ENCODE measurements around the gene CACNG3. TPM values are rescaled to one million over a fixed set of nuclear protein-coding genes. Genes with fewer than 3 reads are reported as not detected.
"Not testable (repeated sequence)": the region's sequence is repeated elsewhere in the genome, so short reads cannot be mapped to it uniquely, and the experiment has no call there.

The CACNG3 gene
- total RNA-seq, 1 donor from 2014 or later = not detected

DNA sequence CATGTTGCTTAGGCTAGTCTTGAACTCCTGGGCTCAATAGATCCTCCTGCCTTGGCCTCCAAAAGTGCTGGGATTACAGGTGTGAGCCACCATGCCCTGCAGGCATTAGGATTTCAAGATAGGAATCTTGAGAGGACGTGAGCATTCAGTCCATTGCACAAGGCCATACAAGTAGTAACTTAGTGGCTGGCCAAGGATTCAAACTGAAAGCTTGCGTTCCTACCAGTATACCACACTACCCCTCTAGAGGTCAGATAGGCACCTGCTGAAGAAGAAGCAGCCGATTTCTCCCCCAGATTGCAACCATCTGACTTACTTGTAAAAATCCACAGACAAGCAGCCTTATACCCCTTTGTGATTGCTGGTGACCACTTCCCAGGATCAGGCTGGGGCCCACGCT lies 80.9 kb downstream of the CACNG3 start:
- DNase-seq = no peak

DNA sequence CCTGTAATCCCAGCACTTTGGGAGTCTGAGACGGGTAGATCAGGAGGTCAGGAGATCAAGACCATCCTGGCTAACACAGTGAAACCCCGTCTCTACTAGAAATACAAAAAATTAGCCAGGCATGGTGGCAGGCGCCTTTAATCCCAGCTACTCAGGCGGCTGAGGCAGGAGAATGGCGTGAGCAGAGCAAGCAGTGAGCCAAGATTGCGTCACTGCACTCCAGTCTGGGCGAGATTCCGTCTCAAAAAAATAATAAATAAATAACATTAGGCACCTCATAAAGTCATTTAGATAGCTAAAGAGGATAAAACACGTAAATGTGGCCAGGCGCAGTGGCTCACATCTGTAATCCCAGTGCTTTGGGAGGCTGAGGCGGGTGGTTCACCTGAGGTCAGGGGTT lies 87.7 kb downstream of the CACNG3 start:
- DNase-seq = not testable (repeated sequence)

DNA sequence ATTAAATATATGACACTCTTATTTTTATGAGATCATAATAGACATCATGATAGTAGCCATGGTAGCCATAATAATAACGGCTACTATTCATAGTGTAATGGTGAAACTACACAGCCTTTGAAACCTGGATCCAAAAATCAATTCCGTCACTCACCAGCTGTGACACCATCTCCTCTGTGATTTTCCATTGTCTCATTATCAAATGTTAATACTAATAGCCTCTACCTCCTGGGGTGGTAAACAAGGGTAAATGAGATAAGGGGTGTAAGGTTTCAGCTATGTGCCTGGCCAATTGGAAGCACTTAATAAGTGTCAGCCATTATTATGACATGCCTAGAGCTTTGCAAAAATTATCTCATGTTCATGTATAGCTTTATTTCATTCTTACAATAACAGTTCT lies 88.6 kb downstream of the CACNG3 start:
- DNase-seq = no peak

DNA sequence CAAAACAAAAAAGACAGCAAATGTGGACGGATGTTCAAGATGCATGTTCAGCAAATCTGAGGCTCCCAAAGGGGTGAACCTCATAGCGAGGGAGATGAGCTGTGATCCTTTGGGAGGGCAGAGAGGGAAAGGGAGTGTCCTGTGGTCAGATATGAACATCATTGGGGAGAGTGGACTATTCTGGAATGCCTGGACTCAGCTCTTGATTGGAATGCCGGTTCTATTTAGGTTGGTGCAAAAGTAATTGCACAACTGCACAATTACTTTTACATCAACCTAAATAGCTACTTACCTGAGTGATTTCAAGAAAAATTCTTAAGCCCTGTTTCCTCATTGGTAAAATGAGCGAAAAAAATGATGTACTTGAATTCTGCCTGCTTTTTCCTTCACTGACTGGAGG lies 89.6 kb downstream of the CACNG3 start:
- no peak for DNase-seq

DNA sequence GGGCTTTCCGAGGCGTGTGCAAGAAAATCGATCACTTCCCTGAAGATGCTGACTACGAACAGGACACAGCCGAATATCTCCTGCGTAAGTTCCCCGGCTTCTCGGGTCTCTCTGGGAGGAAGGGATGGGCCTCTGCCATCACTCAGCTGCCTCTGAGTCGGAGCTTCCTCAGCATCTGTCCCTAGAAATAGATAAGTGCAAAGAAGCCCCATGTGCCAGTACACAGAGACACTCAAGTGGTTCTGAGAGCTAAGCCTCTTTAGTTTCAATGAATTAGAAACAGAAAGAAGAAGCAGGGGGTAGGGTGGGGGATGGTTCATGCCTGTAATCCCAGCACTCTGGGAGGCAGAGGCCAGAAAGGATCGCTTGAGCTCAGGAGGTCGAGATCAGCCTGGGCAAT lies 90.6 kb downstream of the CACNG3 start:
- DNase-seq = no peak

DNA sequence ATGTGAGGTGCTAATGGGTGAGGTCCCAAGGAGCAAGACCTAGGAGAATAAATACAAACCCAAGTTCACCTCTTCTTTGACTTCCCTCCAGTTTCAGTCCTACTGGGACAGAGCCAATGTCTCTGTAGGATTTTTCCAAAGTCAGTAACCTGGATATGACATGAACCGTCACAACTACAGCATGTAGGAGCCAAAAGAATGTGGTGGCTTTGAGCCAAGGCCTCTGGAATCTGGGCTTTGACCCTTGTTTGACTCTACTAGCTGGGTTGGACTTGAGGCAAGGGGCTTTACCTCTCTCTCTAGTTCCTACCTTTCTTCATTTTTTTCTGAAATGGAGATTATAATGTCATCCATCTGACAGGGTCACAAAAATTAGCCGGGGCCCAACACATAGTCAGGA lies 91.4 kb downstream of the CACNG3 start:
- no peak for DNase-seq

DNA sequence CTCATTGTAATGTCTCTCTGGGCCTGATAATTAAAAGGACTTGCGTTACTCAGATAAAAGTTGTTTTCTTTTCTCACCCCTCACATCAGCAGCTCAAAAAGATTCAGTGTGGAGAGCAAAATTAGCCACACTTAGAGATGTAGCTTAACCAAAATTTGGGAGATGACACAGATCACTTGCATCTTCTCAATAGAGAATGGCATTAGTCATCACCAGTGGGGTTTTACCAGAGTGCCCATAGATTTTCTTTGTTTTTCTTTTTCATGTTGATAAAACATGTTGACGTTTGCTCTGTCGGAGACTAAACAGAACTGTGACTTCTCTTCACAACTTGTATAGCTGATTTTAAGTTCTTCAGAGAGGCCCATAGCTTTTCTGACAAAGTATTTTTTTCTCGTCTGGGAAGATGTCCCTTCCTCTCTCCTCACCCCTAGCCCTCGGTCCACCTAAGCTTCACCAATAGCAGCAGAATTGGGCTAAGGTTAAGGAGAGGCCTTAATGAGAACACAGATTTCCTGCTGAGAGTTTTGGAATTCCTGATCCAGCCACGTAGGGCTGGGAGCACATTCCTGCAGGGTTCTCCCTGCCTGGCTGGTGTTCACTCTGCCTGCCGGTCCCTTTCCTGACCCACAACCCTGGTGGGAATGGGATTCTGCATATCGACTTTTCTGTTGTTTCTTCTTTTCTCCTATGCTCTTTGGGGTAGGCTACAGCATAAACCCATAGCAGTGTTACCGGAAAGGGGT lies 92.6 kb downstream of the CACNG3 start:
- DNase-seq = no peak

DNA sequence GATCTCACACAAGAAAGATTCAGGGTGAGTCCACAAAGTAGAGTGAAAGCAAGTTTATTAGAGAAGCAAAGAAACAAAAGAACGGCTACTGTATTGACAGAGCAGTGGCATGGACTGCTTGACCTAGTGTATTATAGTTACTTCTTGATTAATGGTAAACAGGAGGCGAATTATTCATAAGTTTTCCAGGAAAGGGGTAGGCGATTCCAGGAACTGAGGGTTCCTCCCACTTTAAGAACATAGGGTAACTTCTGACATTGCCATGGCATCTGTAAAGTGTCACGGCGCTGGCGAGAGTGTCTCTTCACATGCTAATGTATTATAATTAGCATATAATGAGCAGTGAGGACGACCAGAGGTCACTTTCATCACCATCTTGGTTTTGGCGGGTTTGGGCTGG lies 93.2 kb downstream of the CACNG3 start:
- DNase-seq = no peak

DNA sequence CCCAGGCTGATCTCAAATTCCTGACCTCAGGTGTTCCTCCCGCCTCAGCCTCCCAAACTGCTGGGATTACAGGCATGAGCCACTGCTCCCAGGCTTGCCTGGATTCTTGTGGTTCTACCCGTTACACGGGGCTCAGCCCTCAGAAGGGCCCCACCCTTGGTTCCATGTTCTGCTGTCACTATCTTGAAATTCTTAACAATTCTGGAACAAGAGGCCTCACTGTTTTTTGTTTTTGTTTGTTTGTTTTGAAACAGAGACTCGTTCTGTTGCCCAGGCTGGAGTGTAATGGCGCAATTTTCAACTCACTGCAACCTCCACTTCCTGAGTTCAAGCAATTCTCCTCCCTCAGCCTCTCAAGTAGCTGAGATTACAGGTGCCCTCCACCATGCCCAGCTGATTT lies 96.6 kb downstream of the CACNG3 start:
- DNase-seq = no peak

DNA sequence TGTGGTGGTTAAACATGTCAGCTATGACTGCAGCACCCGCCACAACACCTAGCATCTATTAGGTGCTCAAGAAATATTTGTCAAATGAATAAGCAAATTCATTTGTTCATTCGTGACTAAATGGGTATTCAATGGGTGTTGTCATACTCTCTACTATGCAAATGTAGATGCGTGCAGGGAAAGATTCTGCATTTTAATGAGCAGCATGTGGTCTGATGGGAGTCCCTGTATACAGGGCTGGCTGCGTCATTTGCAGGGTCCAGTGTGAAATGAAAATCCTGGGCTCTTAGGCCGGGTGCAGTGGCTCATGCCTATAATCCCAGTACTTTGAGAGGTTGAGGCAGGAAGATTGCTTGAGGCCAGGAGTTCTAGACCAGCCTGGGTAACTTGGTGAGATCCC lies 97.5 kb downstream of the CACNG3 start:
- DNase-seq = no peak

DNA sequence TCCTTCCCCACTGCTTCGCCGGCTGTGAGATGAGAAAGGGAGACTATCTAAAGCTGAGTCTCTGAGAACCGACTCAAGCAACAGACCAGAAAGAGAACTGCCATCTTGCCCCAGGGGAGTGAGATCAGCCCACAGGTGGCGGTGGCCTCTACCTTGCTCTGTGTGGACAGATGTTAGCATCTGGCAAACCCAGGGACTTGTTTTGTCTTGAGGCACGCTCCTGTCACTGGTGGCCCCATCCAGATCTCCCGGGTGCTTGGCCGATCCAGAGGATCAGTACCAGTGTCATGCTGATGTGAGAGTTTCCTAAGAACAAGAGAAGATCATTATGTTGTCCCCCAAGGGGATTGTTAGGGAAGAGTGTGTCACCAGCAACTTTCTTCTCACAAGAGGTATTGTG lies 101.4 kb downstream of the CACNG3 start:
- DNase-seq = no peak

DNA sequence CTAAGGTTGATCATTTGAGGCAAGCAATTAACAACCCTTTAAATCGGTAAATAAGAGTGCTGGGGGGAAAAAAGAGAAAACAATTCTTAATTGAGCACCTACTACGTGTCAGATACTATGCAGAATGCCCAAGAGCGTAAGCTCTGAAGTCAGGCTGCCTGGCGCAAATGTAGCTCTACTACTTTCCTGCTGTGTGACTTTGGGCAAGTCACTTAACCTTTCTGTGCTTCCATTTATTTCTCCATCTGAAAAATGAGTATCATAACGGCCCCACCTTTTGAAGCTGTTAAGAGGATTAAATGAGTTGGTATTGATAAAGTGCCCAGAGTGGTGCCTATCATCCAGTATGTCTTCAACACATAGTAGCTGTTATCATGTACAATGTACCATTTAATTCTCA lies 102.0 kb downstream of the CACNG3 start:
- DNase-seq = no peak

DNA sequence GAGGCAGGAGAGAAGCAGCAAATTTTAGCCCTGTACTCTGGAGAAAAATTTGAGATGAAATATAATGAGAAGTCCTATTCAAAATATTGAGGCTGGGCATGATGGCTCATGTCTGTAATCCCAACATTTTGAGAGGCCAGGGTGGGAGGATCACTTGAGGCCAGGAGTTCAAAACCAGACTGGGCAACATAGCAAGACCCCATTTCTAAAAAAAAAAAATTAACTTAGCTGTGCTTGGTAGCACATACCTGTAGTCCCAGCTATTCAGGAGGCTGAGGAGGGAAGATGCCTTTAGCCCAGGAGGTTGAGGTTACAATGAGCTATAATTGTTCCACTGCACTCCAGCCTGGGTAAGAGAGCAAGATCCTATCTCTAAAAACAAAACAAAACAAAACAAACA lies 103.4 kb downstream of the CACNG3 start:
- no peak for DNase-seq

DNA sequence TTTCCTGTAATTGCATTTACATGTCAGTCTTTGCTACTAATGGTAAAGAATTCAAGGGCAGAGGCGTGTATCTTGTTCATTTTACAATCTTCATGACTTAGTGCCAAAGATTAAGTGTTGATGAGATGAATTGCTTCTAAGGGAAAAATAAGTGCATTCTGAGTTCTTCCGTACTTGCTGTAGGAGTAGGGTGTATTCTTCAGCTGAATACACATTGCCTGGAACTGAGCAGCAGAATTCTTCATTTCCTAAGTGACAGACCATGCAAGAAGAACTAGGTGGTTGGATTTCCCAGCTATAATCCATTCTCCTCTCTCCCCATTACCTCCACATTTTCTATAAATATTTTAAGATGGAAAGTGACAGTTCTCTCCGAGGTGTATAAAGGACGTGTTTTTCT lies 104.8 kb downstream of the CACNG3 start:
- no peak for DNase-seq

DNA sequence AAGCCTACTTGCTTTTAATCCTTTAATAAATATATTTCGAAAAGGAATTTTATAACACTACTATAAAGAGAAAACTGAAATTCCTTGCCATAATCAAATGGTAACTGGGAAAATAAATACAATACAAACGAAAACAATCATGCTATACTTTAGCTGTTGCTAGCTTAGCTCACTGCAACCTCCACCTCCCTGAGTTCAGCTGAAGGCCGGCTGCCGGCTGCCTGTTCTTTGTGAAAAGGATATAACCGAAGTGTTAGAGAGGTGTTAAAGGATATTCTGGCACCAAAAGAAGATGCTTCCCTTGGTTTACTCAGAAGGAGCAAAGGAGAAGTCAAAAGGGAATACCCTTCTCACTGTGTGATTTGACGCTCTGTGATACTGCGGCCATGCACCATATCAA lies 108.5 kb downstream of the CACNG3 start:
- DNase-seq = no peak

DNA sequence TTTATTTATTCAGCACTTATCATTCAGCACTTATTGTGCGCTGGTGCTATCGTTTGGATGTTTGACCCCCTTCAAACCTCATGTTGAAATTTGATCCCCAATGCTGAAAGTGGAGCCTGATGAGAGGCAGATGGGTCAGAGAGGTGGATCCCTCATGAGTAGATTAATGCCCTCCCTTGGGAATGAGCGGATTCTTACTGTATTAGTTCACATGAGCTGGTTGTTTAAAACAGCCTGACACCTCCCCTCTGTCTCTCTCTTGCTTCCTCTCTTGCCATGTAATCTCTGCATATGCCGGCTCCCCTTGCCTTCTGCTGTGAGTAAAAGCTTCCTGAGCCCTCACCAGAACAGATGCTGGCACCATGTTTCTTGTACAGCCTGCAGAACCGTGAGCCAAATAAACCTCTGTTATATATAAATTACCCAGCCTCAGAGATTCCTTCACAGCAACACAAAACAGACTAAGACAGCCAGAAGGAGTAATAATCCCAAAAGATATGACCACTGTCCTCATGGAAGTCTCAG lies 111.1 kb downstream of the CACNG3 start:
- no peak for DNase-seq

DNA sequence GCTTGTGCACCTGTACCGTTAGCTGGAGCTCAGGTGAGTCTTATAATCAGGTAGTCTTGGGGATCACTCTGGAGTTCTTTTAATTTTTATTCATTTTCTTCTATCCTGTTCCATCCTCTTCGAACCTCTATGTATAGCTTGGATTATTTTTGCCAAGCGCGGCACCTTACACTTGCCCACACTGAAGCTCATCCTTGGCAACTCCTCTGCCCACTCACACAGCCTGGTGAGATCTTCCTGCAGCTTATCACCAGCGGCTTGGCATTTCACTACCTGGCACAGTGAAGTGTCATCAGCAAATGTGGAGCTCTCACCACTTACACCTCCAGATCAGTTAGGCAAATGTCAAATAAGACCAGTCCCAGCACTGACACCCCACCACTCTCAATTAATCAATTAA lies 116.7 kb downstream of the CACNG3 start:
- DNase-seq = no peak

DNA sequence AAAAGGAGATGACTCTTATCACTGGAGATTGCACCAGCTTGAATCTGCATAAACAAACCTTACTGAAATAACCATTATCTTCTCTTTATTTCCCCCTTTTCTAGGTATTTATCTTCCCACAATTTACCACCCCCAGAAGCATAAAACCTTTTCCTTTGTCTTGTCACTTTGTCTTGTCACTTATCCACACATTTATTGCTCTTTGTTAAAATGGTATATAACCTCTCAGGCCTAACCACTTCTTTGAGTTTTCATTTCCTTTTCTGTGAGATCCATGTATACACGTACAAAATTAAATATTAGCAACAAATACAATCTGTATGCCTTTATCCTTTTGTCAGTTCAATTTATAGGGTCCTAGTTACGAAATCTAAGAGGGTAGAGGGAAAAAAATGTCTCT lies 122.9 kb downstream of the CACNG3 start:
- DNase-seq = no peak

DNA sequence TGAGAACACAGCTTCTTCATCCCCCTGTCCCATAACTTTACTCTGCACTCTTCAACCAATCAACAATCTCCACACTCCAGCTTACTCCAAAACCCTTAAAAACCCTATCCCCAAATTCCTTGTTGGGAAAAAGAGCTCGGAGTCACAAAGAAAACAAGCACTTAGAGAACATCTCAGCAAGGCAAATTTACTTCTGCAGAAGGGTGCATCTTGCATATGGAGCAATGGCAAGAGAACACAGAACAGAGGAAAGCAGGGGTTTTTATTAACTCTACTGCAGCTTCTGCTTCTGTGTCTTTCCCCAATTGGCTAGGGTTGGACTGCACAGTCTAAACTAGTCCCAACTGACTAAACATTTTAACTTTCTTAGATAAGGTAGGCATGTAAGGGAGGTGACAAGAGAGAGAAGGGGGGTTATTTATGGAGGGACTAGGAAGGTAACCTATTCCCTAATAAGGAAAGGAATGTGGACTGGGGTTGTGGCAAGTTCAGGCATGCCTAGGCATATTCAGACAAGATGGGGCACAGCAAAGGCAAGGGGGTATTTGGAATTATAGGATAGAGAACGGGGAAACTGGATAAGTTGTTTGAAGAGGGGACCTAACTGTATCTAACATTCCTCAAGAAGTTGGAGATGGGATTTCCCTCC lies 125.5 kb downstream of the CACNG3 start:
- no peak for DNase-seq

DNA sequence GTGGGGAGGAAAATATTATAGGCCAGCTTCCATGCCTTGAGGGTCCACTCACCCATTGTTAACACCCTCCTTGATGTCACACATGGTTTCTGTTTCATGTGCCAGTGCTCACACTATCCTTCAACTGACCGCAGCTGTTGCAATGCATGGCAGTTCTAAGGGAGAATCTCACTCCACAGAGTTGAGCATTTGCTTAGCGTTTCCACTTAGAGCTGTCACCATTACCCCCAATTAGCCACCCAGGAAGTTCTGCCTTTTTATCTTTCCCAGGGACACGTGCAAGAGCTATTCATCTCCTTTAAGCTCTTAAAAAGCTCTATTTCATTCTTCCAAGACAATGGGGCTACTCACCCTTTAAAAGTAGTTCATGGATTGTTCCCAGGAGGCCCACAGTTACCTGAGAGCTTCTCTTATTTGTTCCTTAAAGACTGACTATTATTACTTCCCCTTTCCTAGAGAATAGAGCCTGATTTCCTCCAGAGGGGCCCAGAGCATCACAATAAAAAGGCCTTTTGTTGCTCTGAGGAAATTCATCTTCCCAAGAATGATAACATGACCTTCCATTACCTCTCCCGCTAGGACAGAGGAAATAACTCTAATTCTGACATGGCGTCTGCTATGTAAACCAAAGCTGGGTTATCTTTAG lies 126.8 kb downstream of the CACNG3 start:
- no peak for DNase-seq

DNA sequence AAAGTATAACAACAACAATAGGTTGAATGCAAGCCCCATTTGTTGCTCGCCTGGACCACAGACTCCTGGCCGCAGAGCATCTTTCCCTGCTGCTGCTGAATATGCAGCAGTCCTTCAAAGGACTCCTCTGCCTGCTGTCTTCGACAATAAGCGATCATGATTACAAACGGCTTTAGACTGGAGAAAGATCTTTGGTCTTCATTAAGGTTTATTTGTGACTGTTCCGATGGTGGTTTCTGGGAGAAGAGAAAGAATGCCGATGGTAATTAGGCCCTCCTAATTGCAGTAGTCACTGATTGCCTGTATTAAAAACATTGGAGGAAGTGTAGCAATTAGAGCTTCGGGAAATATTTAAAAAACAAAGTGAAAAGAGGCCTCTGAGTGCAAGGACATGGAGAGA lies 138.2 kb downstream of the CACNG3 start:
- DNase-seq = no peak

DNA sequence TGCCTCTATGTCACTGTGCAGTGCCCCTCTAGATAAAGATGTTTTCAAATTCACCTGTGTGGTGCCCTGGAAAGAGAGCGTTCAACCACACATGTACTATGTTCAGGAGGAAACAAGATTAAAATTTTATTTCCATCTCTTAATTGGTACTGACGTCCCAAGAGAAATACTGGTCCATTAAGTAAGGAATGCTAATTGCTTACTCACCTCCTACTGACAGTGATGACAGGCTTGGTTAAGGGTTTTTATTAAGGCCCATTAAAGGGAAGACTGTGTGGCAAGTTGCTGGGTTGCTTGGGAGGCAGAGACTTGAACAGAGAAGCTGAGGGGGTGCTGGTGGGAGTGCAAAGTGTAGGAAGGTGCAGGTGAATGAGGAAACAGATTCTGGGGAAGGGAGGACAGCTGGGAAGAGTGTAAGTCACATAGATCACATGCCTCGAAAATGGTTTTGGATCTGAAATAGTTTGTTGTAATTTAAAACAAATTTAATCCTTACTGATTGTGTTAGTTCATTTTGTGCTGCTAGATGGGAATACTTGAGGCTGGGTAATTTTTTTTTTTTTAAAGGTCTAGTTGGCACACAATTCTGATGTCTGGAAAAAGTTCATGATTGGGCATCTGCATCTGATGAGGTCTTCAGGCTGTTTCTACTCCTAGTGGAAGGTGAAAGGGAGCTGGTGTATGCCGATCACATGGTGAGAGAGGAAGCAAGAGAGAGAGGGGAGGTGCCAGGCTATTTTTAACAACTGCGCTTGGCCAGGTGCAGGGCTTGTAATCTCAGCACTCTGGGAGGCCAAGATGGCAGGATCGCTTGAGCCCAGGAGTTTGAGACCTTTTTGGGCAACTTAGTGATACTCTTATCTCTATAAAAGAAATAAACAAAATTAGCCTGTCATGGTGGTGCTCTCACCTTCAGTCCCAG lies 140.5 kb downstream of the CACNG3 start:
- DNase-seq = no peak

DNA sequence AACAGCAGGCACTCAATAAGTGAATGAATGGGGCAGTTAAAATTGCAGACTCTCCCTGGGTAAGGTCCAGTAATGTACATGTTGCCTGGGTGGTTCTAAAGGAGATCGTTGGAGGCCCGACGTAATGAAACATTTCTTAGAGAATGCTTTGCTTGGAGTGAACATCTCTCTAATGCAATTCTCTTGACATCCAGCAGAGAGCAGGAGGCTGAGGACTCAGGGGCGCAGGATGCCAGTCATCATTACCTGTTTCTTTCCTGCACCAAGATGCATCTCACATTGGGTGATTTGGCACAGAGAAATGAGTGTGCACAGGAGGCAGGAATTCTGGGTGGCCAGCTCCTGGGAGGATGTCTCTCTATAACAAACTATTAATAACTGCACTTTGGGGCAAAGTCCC lies 152.9 kb downstream of the CACNG3 start:
- DNase-seq = no peak
